Measurements from ENCODE around the gene DCDC2C.

DNA sequence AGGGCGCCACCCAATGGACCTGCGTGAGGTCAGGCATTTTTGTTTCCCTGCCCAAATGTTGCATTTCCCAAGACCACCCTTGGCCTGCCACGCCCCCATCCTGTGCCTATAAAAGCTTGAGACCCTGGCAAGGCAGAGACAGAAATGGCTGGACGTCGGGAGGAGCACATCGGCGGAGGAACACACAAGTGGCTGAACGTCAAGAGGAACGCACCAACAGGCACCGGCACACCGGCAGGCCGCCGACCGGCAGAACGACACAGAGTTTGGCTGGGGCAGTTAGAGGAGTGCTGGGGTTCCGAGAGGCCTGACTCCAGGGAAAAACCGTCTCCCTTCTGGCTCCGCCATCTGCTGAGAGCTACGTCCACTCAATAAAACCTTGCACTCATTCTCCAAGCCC lies 35.9 kb downstream of the DCDC2C start:
- TF ChIP-seq TEAD4 (IDR thresholded peaks at IDR 0.05; ENCODE audit: borderline replicate concordance, insufficient read depth) (no peak), POLR2AphosphoS5 (IDR thresholded peaks at IDR 0.05; ENCODE audit: low read depth, low read length) (no peak), RAD21 (IDR thresholded peaks at IDR 0.05; ENCODE audit: low read length) (no peak), EP300 (IDR thresholded peaks at IDR 0.05; ENCODE audit: borderline replicate concordance in 1 of 2, low read depth in 1 of 2, low read length in 1 of 2) (no peak), SIN3A (IDR thresholded peaks at IDR 0.05; ENCODE audit: borderline replicate concordance, low read depth, low read length) (no peak), MXI1 (IDR thresholded peaks at IDR 0.05; ENCODE audit: low read depth, low read length) (no peak), EZH2phosphoT487 (IDR thresholded peaks at IDR 0.05; ENCODE audit: borderline replicate concordance, low read depth) (no peak), YY1 (IDR thresholded peaks at IDR 0.05; ENCODE audit: low read depth) (no peak), RXRA (IDR thresholded peaks at IDR 0.05; ENCODE audit: borderline replicate concordance, low read depth) (no peak)
- TF ChIP-seq, protein P1, sequence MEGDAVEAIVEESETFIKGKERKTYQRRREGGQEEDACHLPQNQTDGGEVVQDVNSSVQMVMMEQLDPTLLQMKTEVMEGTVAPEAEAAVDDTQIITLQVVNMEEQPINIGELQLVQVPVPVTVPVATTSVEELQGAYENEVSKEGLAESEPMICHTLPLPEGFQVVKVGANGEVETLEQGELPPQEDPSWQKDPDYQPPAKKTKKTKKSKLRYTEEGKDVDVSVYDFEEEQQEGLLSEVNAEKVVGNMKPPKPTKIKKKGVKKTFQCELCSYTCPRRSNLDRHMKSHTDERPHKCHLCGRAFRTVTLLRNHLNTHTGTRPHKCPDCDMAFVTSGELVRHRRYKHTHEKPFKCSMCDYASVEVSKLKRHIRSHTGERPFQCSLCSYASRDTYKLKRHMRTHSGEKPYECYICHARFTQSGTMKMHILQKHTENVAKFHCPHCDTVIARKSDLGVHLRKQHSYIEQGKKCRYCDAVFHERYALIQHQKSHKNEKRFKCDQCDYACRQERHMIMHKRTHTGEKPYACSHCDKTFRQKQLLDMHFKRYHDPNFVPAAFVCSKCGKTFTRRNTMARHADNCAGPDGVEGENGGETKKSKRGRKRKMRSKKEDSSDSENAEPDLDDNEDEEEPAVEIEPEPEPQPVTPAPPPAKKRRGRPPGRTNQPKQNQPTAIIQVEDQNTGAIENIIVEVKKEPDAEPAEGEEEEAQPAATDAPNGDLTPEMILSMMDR (IDR thresholded peaks at IDR 0.05): no peak
- TF ChIP-seq, protein P2, sequence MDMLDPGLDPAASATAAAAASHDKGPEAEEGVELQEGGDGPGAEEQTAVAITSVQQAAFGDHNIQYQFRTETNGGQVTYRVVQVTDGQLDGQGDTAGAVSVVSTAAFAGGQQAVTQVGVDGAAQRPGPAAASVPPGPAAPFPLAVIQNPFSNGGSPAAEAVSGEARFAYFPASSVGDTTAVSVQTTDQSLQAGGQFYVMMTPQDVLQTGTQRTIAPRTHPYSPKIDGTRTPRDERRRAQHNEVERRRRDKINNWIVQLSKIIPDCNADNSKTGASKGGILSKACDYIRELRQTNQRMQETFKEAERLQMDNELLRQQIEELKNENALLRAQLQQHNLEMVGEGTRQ (IDR thresholded peaks at IDR 0.05; ENCODE audit: borderline replicate concordance, low read depth, low read length): no peak
- TF ChIP-seq, protein P3, sequence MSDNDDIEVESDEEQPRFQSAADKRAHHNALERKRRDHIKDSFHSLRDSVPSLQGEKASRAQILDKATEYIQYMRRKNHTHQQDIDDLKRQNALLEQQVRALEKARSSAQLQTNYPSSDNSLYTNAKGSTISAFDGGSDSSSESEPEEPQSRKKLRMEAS (IDR thresholded peaks at IDR 0.05; ENCODE audit: low read depth): no peak
- TF ChIP-seq, protein P4, sequence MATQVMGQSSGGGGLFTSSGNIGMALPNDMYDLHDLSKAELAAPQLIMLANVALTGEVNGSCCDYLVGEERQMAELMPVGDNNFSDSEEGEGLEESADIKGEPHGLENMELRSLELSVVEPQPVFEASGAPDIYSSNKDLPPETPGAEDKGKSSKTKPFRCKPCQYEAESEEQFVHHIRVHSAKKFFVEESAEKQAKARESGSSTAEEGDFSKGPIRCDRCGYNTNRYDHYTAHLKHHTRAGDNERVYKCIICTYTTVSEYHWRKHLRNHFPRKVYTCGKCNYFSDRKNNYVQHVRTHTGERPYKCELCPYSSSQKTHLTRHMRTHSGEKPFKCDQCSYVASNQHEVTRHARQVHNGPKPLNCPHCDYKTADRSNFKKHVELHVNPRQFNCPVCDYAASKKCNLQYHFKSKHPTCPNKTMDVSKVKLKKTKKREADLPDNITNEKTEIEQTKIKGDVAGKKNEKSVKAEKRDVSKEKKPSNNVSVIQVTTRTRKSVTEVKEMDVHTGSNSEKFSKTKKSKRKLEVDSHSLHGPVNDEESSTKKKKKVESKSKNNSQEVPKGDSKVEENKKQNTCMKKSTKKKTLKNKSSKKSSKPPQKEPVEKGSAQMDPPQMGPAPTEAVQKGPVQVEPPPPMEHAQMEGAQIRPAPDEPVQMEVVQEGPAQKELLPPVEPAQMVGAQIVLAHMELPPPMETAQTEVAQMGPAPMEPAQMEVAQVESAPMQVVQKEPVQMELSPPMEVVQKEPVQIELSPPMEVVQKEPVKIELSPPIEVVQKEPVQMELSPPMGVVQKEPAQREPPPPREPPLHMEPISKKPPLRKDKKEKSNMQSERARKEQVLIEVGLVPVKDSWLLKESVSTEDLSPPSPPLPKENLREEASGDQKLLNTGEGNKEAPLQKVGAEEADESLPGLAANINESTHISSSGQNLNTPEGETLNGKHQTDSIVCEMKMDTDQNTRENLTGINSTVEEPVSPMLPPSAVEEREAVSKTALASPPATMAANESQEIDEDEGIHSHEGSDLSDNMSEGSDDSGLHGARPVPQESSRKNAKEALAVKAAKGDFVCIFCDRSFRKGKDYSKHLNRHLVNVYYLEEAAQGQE (IDR thresholded peaks at IDR 0.05; ENCODE audit: low read depth, low read length): no peak
